SK-N-MC (cell line): ENCODE data around the gene DDX6.
"Not testable (repeated sequence)": the region's sequence is repeated elsewhere in the genome, so short reads cannot be mapped to it uniquely, and the experiment has no call there.

Experiments
- DNase-seq: peaks from one replicate; pipeline ENCODE4 v3.0.0-alpha.2; 2011; ENCODE audit warnings: low read depth, low spot score
- H3K27ac ChIP-seq: fragments of 200-600 bp; sonication (generic); 2 replicates; pipeline ENCODE4 v1.5.1; 2016; ENCODE audit warnings: mixed run types
- H3K36me3 ChIP-seq: fragments of 200-600 bp; sonication (generic); 2 replicates; pipeline ENCODE4 v1.6.1; 2017; ENCODE audit warnings: antibody characterized with exemption, low read length, mixed read lengths; ENCODE audit not compliant: insufficient read depth
- H3K4me3 ChIP-seq: fragments of 200-600 bp; sonication (generic); 2 replicates; pipeline ENCODE4 v1.5.1; 2016
- H3K9ac ChIP-seq: fragments of 200-600 bp; sonication (generic); 2 replicates; pipeline ENCODE4 v1.8.0; 2017; ENCODE audit warnings: mixed run types, mixed read lengths; ENCODE audit not compliant: insufficient read length
- H3K9me3 ChIP-seq: fragments of 200-600 bp; sonication (generic); 2 replicates; pipeline ENCODE4 v1.6.1; 2017; ENCODE audit warnings: low read depth, mild to moderate bottlenecking, antibody characterized with exemption, low read length, moderate library complexity, mixed read lengths
- EZH2 ChIP-seq: fragments of 200-600 bp; sonication (generic); IDR thresholded peaks from one replicate; pipeline ENCODE4 v1.6.1; 2017; ENCODE audit warnings: antibody characterized with exemption
- FOXP2 ChIP-seq: optimal IDR thresholded peaks from 2 replicates; pipeline ENCODE3; 2011; ENCODE audit warnings: mild to moderate bottlenecking, moderate library complexity; ENCODE audit not compliant: insufficient read depth; ENCODE audit errors: extremely low read length, control extremely low read depth
- POLR2AphosphoS5 ChIP-seq: IDR thresholded peaks from 2 replicates; pipeline ENCODE4 v1.6.1; 2012; ENCODE audit warnings: mild to moderate bottlenecking, low read depth, low read length, borderline replicate concordance

DDX6 gene, protein sequence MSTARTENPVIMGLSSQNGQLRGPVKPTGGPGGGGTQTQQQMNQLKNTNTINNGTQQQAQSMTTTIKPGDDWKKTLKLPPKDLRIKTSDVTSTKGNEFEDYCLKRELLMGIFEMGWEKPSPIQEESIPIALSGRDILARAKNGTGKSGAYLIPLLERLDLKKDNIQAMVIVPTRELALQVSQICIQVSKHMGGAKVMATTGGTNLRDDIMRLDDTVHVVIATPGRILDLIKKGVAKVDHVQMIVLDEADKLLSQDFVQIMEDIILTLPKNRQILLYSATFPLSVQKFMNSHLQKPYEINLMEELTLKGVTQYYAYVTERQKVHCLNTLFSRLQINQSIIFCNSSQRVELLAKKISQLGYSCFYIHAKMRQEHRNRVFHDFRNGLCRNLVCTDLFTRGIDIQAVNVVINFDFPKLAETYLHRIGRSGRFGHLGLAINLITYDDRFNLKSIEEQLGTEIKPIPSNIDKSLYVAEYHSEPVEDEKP

GRCh38 chr11:118791111-118791960 lies at the start of gene DDX6:
TSS of gene DDX6 (minus strand) at chr11:118791164. CDS start at chr11:118786251, 4,913 bp downstream.
- Histone ChIP-seq H3K4me3 (peak within 1 kb of the TSS; percentile 86), H3K9ac (peak within 1 kb of the TSS; percentile 98), H3K9me3 (no peaks in the 10 kb centered on the region), H3K27ac (peak within 1 kb of the TSS; percentile 98), H3K36me3 (peaks cover 6% of the 10 kb centered on the region)
- DNase-seq: no peak
- no peak for TF ChIP-seq EZH2
- TF ChIP-seq POLR2AphosphoS5: peak; percentile 80

GRCh38 chr11:118838905-118839553 lies 48.1 kb upstream of the DDX6 start:
- Histone ChIP-seq H3K4me3 (no peak overlapping the region), H3K27ac (no peak overlapping the region), H3K36me3 (no peaks in the 10 kb centered on the region), H3K9me3 (no peaks in the 10 kb centered on the region), H3K9ac (no peak overlapping the region)
- TF ChIP-seq FOXP2: no peak
- TF ChIP-seq POLR2AphosphoS5: no peak
- TF ChIP-seq EZH2: no peak
- DNase-seq: no peak

- TF ChIP-seq EZH2 (no peak), FOXP2 (no peak), POLR2AphosphoS5 (no peak)
- Histone ChIP-seq H3K4me3 (no peak overlapping the region), H3K9ac (no peak overlapping the region), H3K27ac (no peak overlapping the region), H3K36me3 (no peaks in the 10 kb centered on the region), H3K9me3 (no peaks in the 10 kb centered on the region)
- DNase-seq: no peak
These were observed 46.9 kb upstream of the DDX6 start for GRCh38 chr11:118837868-118838267.

DNA sequence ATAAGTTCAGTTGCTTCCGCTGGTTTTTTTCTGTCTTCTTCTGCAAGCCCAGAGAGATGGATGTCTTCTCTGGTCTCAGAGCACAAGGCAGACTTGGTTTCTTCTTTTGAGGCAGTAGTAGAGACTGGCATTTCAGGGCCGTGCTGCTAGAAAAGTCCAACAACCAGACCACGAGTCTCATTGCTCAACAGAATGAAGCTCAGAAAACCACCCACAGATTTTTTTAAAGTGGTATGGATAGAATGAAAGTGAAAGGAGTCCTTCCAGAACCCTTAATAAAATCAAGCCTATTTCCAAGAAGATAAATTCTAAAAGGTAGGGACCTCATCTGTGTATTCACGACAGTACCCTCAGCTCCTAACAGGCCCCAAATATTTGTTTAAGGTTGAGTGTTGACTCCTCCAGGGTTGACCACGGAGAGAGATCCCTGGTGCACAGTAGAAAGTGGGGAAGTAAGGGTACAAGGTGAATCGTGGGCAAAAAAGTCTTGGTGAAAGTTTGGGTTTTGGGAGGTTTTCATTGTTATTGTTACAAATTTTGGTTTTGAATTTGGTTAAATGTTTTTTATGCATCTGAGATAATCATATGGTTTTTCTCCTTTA lies 43.6 kb upstream of the DDX6 start:
- no peak for DNase-seq
- H3K4me3 ChIP-seq: no peak overlapping the region
- no peaks in the 10 kb centered on the region for H3K9me3 ChIP-seq
- H3K36me3 ChIP-seq: no peaks in the 10 kb centered on the region
- H3K27ac ChIP-seq: no peak overlapping the region
- no peak overlapping the region for H3K9ac ChIP-seq
- TF ChIP-seq EZH2: no peak
- no peak for TF ChIP-seq POLR2AphosphoS5
- TF ChIP-seq FOXP2: no peak

- Histone ChIP-seq H3K9me3 (no peaks in the 10 kb centered on the region), H3K9ac (no peak overlapping the region), H3K27ac (no peak overlapping the region), H3K36me3 (no peaks in the 10 kb centered on the region), H3K4me3 (no peak overlapping the region)
- DNase-seq: no peak
- TF ChIP-seq POLR2AphosphoS5 (no peak), EZH2 (no peak), FOXP2 (no peak)
These were observed 36.2 kb upstream of the DDX6 start for GRCh38 chr11:118827118-118827517.

DNA sequence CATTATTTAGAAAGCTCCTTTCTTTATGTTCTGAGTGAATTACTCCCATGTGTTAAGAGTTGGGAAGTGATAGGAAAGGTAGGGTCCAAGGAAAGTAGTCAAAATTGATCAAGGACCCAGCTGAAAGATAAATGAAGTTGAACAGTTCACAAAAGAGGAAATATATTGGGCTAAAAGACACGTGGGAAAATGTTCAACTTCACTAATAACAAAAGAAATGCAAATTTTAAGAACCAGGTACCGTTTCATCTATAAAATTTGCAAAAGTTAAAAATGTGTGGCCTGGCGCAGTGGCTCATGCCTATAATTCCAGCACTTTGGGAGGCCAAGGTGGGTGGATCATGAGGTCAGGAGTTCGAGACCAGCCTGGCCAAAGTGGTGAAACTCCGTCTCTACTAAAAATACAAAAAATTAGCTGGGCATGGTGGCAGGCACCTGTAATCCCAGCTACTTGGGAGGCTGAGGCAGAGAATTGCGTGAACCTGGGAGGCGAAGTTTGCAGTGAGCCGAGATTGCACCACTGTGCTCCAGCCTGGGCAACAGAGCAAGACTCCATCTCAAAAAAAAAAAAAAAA lies 32.1 kb upstream of the DDX6 start:
- not testable (repeated sequence) for H3K27ac ChIP-seq, DNase-seq, H3K36me3 ChIP-seq, H3K4me3 ChIP-seq, H3K9ac ChIP-seq, H3K9me3 ChIP-seq

DNA sequence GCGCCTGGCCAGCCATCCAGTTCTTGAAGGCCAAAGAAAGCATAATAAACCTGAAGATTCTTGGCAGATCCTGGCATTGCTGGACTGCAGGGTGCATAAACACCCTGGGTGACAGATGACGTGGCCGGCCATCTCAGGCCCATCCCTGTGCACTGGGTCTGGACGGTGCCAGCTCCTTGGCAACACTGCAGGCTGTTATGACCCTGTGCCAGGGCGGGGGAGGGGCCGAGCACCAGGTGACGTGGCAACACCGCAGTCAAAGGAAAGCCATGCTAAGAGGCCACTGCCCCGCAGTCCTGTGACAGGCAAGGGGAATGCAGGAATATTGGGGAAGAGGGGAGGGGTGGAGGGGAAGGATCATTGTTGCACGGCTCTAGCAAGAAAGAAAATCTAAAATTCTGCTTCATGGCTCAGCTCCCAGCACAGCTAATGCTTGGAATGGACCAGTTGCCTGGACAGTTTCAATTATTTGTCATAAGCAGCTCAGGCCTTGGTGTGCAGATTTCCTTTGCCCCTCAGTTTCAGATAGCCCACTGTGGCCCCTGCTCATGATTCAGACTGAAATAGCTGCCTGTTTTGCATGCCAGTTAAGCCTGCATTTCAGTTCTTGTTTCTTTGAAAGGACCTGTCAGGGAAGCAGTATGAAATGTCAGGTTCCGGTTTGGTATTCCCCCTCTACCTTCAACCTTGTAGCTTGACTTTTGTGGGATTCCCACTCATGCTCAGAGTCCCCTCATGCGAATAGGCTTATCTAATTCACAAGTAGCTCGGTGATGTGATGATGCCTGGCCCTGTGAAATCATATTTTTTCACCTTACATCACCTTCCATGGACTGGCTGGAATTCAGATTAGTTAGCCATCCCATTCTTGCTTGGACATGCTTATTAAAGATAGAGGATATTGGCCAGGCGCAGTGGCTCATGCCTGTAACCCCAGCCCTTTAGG lies 29.7 kb upstream of the DDX6 start:
- H3K9me3 ChIP-seq: no peaks in the 10 kb centered on the region
- TF ChIP-seq FOXP2: no peak
- TF ChIP-seq POLR2AphosphoS5: no peak
- no peak for TF ChIP-seq EZH2
- H3K27ac ChIP-seq: no peak overlapping the region
- DNase-seq: no peak
- H3K36me3 ChIP-seq: no peaks in the 10 kb centered on the region
- no peak overlapping the region for H3K4me3 ChIP-seq
- no peak overlapping the region for H3K9ac ChIP-seq

- H3K9ac ChIP-seq, H3K27ac ChIP-seq, H3K36me3 ChIP-seq, H3K9me3 ChIP-seq, H3K4me3 ChIP-seq, DNase-seq: not testable (repeated sequence)
These were observed 29.0 kb upstream of the DDX6 start for GRCh38 chr11:118820025-118820379.
